ENCODE results near the gene CCDC33. TPM values are rescaled to one million over a fixed set of nuclear protein-coding genes. Genes with fewer than 3 reads are reported as not detected.

Gene CCDC33
- total and polyA plus RNA-seq, 2 experiments from 2014 or later: 2.6 to 2.8 TPM

DNA sequence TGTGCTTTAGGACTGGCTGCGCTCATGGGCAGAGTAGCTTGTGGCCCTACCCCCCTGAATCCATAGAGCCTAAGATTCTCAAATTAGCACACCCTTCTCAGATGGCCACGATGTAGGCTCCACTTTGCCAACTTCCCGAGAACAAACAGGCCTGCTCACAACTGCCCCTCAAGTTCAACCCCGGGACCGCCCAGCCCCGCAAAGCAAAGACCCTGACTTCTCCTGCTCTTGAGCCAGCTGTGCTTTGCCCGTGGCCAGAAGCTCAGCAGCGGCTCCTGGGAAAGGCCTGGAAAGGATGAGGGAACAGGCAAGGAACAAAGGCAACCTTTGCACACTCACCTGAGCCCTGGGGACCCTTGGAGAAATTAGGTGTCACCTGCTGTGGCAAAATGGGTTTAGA, 99.3 kb downstream of the CCDC33 start:
- Mint-ChIP-seq H3K36me3 (ENCODE audit: low read depth) (no peaks in the 10 kb centered on the region; the same call in 2 of the 3 replicates), H3K27ac (no peak overlapping the region), H3K9me3 (no peaks in the 10 kb centered on the region), H3K27me3 (ENCODE audit: insufficient read depth, low read depth, poor library complexity) (peaks cover 10% of the 10 kb centered on the region), H3K4me1 (no peaks in the 10 kb centered on the region), H3K4me3 (no peak overlapping the region)
- H3K27me3 ChIP-seq (ENCODE audit: insufficient read depth): no peaks in the 10 kb centered on the region
- H3K36me3 ChIP-seq (ENCODE audit: insufficient read depth): no peaks in the 10 kb centered on the region
- H3K4me1 ChIP-seq (ENCODE audit: insufficient read depth): no peaks in the 10 kb centered on the region
- no peak overlapping the region for H3K27ac ChIP-seq (ENCODE audit: low read depth)
- H2AFZ ChIP-seq: no peak overlapping the region
- no peak overlapping the region for H3K4me3 ChIP-seq
- no peaks in the 10 kb centered on the region for H3F3A ChIP-seq (replicated peaks; ENCODE audit: low read depth)
- ATAC-seq (no peak), DNase-seq (ENCODE audit: low spot score) (no peak)
- no peaks in the 10 kb centered on the region for H3K9me2 ChIP-seq (ENCODE audit: insufficient read depth)
- TF ChIP-seq ETS1 (IDR thresholded peaks at IDR 0.05) (no peak), EZH2phosphoT487 (IDR thresholded peaks at IDR 0.05; ENCODE audit: unreplicated experiment) (no peak), CTCF (conservative IDR thresholded peaks at IDR 0.05; ENCODE audit: low read depth in 2 of 2) (no peak), EZH2 (IDR thresholded peaks at IDR 0.05; ENCODE audit: low read depth, unreplicated experiment) (no peak), ZNF114 (CRISPR knock-in tag; IDR thresholded peaks at IDR 0.05) (no peak), JUNB (IDR thresholded peaks at IDR 0.05; ENCODE audit: unreplicated experiment) (no peak), STAT1 (IDR thresholded peaks at IDR 0.05; ENCODE audit: unreplicated experiment) (no peak)
- TF ChIP-seq, protein P1, sequence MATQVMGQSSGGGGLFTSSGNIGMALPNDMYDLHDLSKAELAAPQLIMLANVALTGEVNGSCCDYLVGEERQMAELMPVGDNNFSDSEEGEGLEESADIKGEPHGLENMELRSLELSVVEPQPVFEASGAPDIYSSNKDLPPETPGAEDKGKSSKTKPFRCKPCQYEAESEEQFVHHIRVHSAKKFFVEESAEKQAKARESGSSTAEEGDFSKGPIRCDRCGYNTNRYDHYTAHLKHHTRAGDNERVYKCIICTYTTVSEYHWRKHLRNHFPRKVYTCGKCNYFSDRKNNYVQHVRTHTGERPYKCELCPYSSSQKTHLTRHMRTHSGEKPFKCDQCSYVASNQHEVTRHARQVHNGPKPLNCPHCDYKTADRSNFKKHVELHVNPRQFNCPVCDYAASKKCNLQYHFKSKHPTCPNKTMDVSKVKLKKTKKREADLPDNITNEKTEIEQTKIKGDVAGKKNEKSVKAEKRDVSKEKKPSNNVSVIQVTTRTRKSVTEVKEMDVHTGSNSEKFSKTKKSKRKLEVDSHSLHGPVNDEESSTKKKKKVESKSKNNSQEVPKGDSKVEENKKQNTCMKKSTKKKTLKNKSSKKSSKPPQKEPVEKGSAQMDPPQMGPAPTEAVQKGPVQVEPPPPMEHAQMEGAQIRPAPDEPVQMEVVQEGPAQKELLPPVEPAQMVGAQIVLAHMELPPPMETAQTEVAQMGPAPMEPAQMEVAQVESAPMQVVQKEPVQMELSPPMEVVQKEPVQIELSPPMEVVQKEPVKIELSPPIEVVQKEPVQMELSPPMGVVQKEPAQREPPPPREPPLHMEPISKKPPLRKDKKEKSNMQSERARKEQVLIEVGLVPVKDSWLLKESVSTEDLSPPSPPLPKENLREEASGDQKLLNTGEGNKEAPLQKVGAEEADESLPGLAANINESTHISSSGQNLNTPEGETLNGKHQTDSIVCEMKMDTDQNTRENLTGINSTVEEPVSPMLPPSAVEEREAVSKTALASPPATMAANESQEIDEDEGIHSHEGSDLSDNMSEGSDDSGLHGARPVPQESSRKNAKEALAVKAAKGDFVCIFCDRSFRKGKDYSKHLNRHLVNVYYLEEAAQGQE (IDR thresholded peaks at IDR 0.05; ENCODE audit: unreplicated experiment): no peak
- no peak overlapping the region for H3K4me2 ChIP-seq
- H4K20me1 ChIP-seq (replicated peaks; ENCODE audit: insufficient read depth): no peaks in the 10 kb centered on the region
- H3K79me2 ChIP-seq (replicated peaks; ENCODE audit: insufficient read depth): no peaks in the 10 kb centered on the region

Measured in GM23338 (cell line).